H1 (cell line): ENCODE data around the gene MSI1. TPM values are rescaled to one million over a fixed set of nuclear protein-coding genes. Genes with fewer than 3 reads are reported as not detected.
A peak's percentile ranks its signal among the peaks of the same experiment; 100 is the strongest.

ENCODE experiments used
- CTCF ChIA-PET: fragments of 300-600 bp; sonication (Branson Sonifier 250); formaldehyde crosslinking; loops from one replicate; lab custom pipeline; 2021; ENCODE audit not compliant: partially characterized antibody; lab: Charles Lee
- POLR2A ChIA-PET: fragments of 300-600 bp; sonication (Branson Sonifier 250); formaldehyde crosslinking; loops from one replicate; lab custom pipeline; 2021; ENCODE audit warnings: inconsistent platforms; ENCODE audit not compliant: partially characterized antibody; lab: Charles Lee
- DNase-seq, 2 experiments: peaks; one replicate each; pipeline versions ENCODE4 v3.0.0 to v3.0.0-alpha.2; 2010 to 2022; ENCODE audit warnings: low spot score in 2 of 2, low read depth in 1 of 2, mixed read lengths in 1 of 2
- FAIRE-seq: peaks from 2 replicates; lab custom pipeline; 2011; peaks lifted over from hg19 to GRCh38; lab: Jason Lieb, UNC
- H2AFZ ChIP-seq: 2 replicates; pipeline ENCODE4 v1.8.1; 2012; ENCODE audit warnings: low read length, inconsistent platforms
- H2AK5ac ChIP-seq: 2 replicates; pipeline ENCODE4 v1.6.1; 2013; ENCODE audit warnings: low read depth, low read length
- H2BK120ac ChIP-seq: replicated peaks from 2 replicates; pipeline ENCODE3; 2013; ENCODE audit warnings: low read depth, low read length, inconsistent platforms
- H2BK12ac ChIP-seq: 2 replicates; pipeline ENCODE4 v1.6.1; 2013; ENCODE audit warnings: low read depth, low read length
- H2BK15ac ChIP-seq: 2 replicates; pipeline ENCODE4 v1.6.1; 2013; ENCODE audit warnings: low read length
- H2BK20ac ChIP-seq: 2 replicates; pipeline ENCODE4 v1.6.1; 2013; ENCODE audit warnings: low read length
- H2BK5ac ChIP-seq: 2 replicates; pipeline ENCODE4 v1.6.1; 2013; ENCODE audit warnings: low read depth, low read length
- H3K14ac ChIP-seq: 2 replicates; pipeline ENCODE4 v1.6.1; 2013; ENCODE audit warnings: inconsistent platforms; ENCODE audit not compliant: insufficient read length
- H3K18ac ChIP-seq: 2 replicates; pipeline ENCODE4 v1.6.1; 2013; ENCODE audit warnings: low read length; ENCODE audit errors: extremely low read depth
- H3K23ac ChIP-seq: 2 replicates; pipeline ENCODE4 v1.6.1; 2013; ENCODE audit warnings: inconsistent platforms; ENCODE audit not compliant: insufficient read length
- H3K23me2 ChIP-seq: 2 replicates; pipeline ENCODE4 v1.6.1; 2013; ENCODE audit warnings: low read depth, low read length
- H3K27ac ChIP-seq: 2 replicates; pipeline ENCODE4 v1.6.1; 2011; ENCODE audit warnings: low read depth, low read length, inconsistent platforms
- H3K27me3 ChIP-seq, 4 experiments: replicated peaks in 1 of 4; 1 replicate in 1 of 4; 2 replicates in 3 of 4; pipeline versions ENCODE4 v1.6.1 to v1.8.1; 2011 to 2013; ENCODE audit warnings: low read length in 3 of 4, mild to moderate bottlenecking in 3 of 4, inconsistent platforms in 2 of 4, mixed read lengths in 2 of 4, moderate library complexity in 1 of 4; ENCODE audit not compliant: control insufficient read depth in 3 of 4, insufficient read depth in 3 of 4; ENCODE audit errors: extremely low read depth in 1 of 4
- H3K36me3 ChIP-seq, 4 experiments: 2 replicates each; pipeline versions ENCODE4 v1.6.1 to v1.8.1; 2011 to 2013; ENCODE audit warnings: mild to moderate bottlenecking in 4 of 4, low read length in 3 of 4, moderate library complexity in 2 of 4, control low read depth in 1 of 4, inconsistent platforms in 1 of 4; ENCODE audit not compliant: insufficient read depth in 4 of 4, control insufficient read depth in 2 of 4
- H3K4ac ChIP-seq: replicated peaks from 2 replicates; pipeline ENCODE3; 2013; ENCODE audit warnings: low read length, low read depth, mixed read lengths, inconsistent platforms; ENCODE audit not compliant: insufficient read length
- H3K4me1 ChIP-seq, 4 experiments: replicated peaks in 1 of 4; 1 replicate in 1 of 4; 2 replicates in 3 of 4; pipeline versions ENCODE4 v1.6.1 to v1.8.1; 2011 to 2013; ENCODE audit warnings: low read length in 3 of 4, inconsistent platforms in 2 of 4, mixed read lengths in 1 of 4; ENCODE audit not compliant: insufficient read depth in 4 of 4, control insufficient read depth in 3 of 4
- H3K4me2 ChIP-seq, 2 experiments: 2 replicates each; pipeline versions ENCODE4 v1.6.1 to v1.8.1; 2011 to 2013; ENCODE audit warnings: low read depth in 2 of 2, low read length in 2 of 2, control low read depth in 1 of 2, inconsistent platforms in 1 of 2, mild to moderate bottlenecking in 1 of 2; ENCODE audit not compliant: insufficient read depth in 1 of 2
- H3K4me3 ChIP-seq, 4 experiments: fragments of 200-600, 300-600 bp in 1 of 4; sonication (generic), shearing (Covaris generic), sonication (Bioruptor Twin) in 1 of 4; 2 replicates each; pipeline versions ENCODE4 v1.5.1 to v1.8.1; 2011 to 2016; ENCODE audit warnings: low read length in 4 of 4, low read depth in 3 of 4, control low read depth in 2 of 4, inconsistent platforms in 2 of 4, mild to moderate bottlenecking in 2 of 4, mixed read lengths in 1 of 4, moderate library complexity in 1 of 4; ENCODE audit not compliant: insufficient read depth in 2 of 4; ENCODE audit errors: extremely low read depth in 1 of 4
- H3K56ac ChIP-seq: replicated peaks from 2 replicates; pipeline ENCODE3; 2013; ENCODE audit warnings: low read depth, mild to moderate bottlenecking, mixed read lengths, low read length, inconsistent platforms; ENCODE audit not compliant: insufficient read length
- H3K79me1 ChIP-seq: 2 replicates; pipeline ENCODE4 v1.6.1; 2013; ENCODE audit warnings: low read depth, low read length, control low read depth
- H3K79me2 ChIP-seq, 2 experiments: 2 replicates each; pipeline versions ENCODE4 v1.6.1 to v1.8.1; 2012 to 2013; ENCODE audit warnings: low read length in 2 of 2, mild to moderate bottlenecking in 2 of 2, inconsistent platforms in 1 of 2; ENCODE audit not compliant: insufficient read depth in 2 of 2, control insufficient read depth in 1 of 2
- H3K9ac ChIP-seq, 4 experiments: replicated peaks in 1 of 4; 1 replicate in 1 of 4; 2 replicates in 3 of 4; pipeline versions ENCODE4 v1.6.1 to v1.8.1; 2011 to 2013; ENCODE audit warnings: low read depth in 3 of 4, low read length in 3 of 4, control low read depth in 2 of 4, mild to moderate bottlenecking in 2 of 4, moderate library complexity in 2 of 4, inconsistent platforms in 1 of 4; ENCODE audit errors: extremely low read depth in 1 of 4
- H3K9me3 ChIP-seq, 2 experiments: 2 replicates each; pipeline versions ENCODE4 v1.6.1 to v1.8.1; 2012 to 2013; ENCODE audit warnings: mild to moderate bottlenecking in 2 of 2, moderate library complexity in 2 of 2, control low read depth in 1 of 2, inconsistent platforms in 1 of 2, low read depth in 1 of 2, low read length in 1 of 2, mixed read lengths in 1 of 2; ENCODE audit not compliant: insufficient read depth in 2 of 2
- H4K20me1 ChIP-seq, 2 experiments: replicated peaks in 1 of 2; 2 replicates each; pipeline versions ENCODE3 to v1.8.1; 2011 to 2013; ENCODE audit warnings: inconsistent platforms in 2 of 2, low read length in 2 of 2, mild to moderate bottlenecking in 1 of 2; ENCODE audit not compliant: insufficient read depth in 2 of 2, control insufficient read depth in 1 of 2
- H4K5ac ChIP-seq: 2 replicates; pipeline ENCODE4 v1.6.1; 2013; ENCODE audit warnings: low read length, low read depth, mixed read lengths, inconsistent platforms; ENCODE audit not compliant: insufficient read length
- H4K8ac ChIP-seq: 2 replicates; pipeline ENCODE4 v1.8.0; 2013; ENCODE audit warnings: mild to moderate bottlenecking, moderate library complexity, low read length, inconsistent platforms; ENCODE audit not compliant: insufficient read depth; ENCODE audit errors: extremely low read depth
- H4K91ac ChIP-seq: replicated peaks from 2 replicates; pipeline ENCODE3; 2013; ENCODE audit warnings: low read length, mixed read lengths, inconsistent platforms; ENCODE audit not compliant: insufficient read length
- GABPA ChIP-seq: IDR thresholded peaks from 2 replicates; pipeline ENCODE4 v1.6.1; 2011; ENCODE audit warnings: mild to moderate bottlenecking, low read length, moderate library complexity, borderline replicate concordance; ENCODE audit not compliant: insufficient read depth
- JUN ChIP-seq: IDR thresholded peaks from 2 replicates; pipeline ENCODE4 v1.6.1; 2011; ENCODE audit warnings: low read depth, mild to moderate bottlenecking, improper control_type of control experiment, low read length
- RFX5 ChIP-seq: IDR thresholded peaks from 2 replicates; pipeline ENCODE4 v1.6.1; 2011; ENCODE audit warnings: low read depth, low read length, improper control_type of control experiment, borderline replicate concordance
- WGBS, 2 experiments: shearing (Covaris generic) in 1 of 2; methylation state at CpG; one replicate each; pipeline versions ENCODE4 v1.1.6 to v1.1.7; 2013 to 2015; ENCODE audit warnings: low lambda C conversion rate in 2 of 2, mixed read lengths in 2 of 2, inconsistent platforms in 1 of 2, low coverage in 1 of 2, missing lambda C conversion rate in 1 of 2; ENCODE audit not compliant: insufficient replicate concordance in 2 of 2, insufficient coverage in 1 of 2, insufficient read length in 1 of 2; ENCODE audit errors: extremely low coverage in 1 of 2, missing lambda C conversion rate in 1 of 2; 5-methylcytosine and 5-hydroxymethylcytosine counted together
- polyA plus RNA-seq, 7 experiments: library from polyadenylated mRNA; depleted of rRNA in 3 of 7; stranded (reverse) in 5 of 7; unstranded in 2 of 7; fragments of >200 nt in 5 of 7; fragments of 200-250 nt in 2 of 7; gene quantifications; 1 replicate in 5 of 7; 2 replicates in 1 of 7; 4 replicates in 1 of 7; pipeline versions ENCODE4 v1.2.1 to v1.2.3, GENCODE V29; 2011 to 2013; ENCODE audit warnings: missing spikeins in 2 of 7, mixed read lengths in 2 of 7
- total RNA-seq: library from RNA; stranded (reverse); fragmentation: NEBNext Ultra II Directional; extraction: Animal tissue kit (Norgen Biotek cat#: 25700); gene quantifications from 2 replicates; pipeline ENCODE4 v1.2.1, GENCODE V29; 2021
- TF ChIP-seq, protein P1 (sequence below): IDR thresholded peaks from 2 replicates; pipeline ENCODE4 v1.6.1; 2012; ENCODE audit warnings: low read length, inconsistent platforms

Gene MSI1
- total and polyA plus RNA-seq, 2 of the 8 experiments (the other 6 are each of a cell fraction or from before 2014, with no cell fraction given): 13.5 to 51.9 TPM

DNA sequence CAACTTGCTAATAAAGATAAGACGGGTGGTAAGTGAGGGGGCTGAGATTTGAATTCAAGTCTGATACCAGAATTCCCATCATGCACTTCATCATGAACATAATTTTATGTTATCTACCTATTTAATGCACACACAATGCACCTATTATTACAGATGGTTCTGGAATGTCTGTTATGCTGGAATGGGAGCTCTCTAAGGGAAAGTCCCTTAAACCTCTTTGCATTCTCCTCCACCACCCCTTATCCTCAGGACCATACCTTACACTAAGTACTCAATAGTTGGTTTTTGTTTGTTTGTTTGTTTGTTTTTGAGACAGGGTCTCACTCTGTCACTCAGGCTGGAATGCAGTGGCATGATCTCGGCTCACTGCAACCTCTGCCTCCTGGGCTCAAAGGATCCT is 7.0 kb upstream of the MSI1 start:
- H2BK15ac ChIP-seq: no peak overlapping the region
- POLR2A ChIA-PET: interaction anchor here (1.2 to 8.1 kb wide), 6 partner anchors 9 to 84 kb away, joined by 3 to 78 read pairs (median 12); partner anchors contain the start of genes RNU4-1 and RNU4-2
- H3K27ac ChIP-seq: no peak overlapping the region
- TF ChIP-seq RFX5: no peak
- TF ChIP-seq JUN: no peak
- TF ChIP-seq GABPA: no peak
- TF ChIP-seq, protein P1, sequence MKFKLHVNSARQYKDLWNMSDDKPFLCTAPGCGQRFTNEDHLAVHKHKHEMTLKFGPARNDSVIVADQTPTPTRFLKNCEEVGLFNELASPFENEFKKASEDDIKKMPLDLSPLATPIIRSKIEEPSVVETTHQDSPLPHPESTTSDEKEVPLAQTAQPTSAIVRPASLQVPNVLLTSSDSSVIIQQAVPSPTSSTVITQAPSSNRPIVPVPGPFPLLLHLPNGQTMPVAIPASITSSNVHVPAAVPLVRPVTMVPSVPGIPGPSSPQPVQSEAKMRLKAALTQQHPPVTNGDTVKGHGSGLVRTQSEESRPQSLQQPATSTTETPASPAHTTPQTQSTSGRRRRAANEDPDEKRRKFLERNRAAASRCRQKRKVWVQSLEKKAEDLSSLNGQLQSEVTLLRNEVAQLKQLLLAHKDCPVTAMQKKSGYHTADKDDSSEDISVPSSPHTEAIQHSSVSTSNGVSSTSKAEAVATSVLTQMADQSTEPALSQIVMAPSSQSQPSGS: no peak
- TF ChIP-seq, all 59 proteins: peak for 0
- Histone ChIP-seq H2BK20ac (no peak overlapping the region), H3K9me3 (no peaks in the 10 kb centered on the region), H4K5ac (no peak overlapping the region), H3K14ac (no peak overlapping the region), H3K9ac (no peak overlapping the region), H3K56ac (no peak overlapping the region), H2BK5ac (no peak overlapping the region), H3K23ac (no peak overlapping the region), H3K27me3 (peaks cover 0 to 4% (median 2%) of the 10 kb centered on the region in 4 experiments; a peak in 4 of 7 replicates), H3K4me1 (peaks cover 0 to 17% (median 9%) of the 10 kb centered on the region in 4 experiments), H3K4ac (peak overlapping the region; percentile 78), H3K4me3 (no peak overlapping the region), H3K4me2 (no peak overlapping the region), H2BK120ac (peak overlapping the region; percentile 33), H3K79me2 (no peaks in the 10 kb centered on the region), H3K79me1 (no peaks in the 10 kb centered on the region; the same call in 1 of the 2 replicates), H3K36me3 (no peaks in the 10 kb centered on the region), H4K8ac (no peak overlapping the region), H2AK5ac (no peak overlapping the region), H3K18ac (no peak overlapping the region), H4K91ac (no peak overlapping the region), H2AFZ (no peak overlapping the region), H4K20me1 (no peaks in the 10 kb centered on the region), H3K23me2 (no peaks in the 10 kb centered on the region), H2BK12ac (no peak overlapping the region; the same call in 1 of the 2 replicates)
- 76% methylated on average over 2 of the region's 2 CpGs; no CpG with 5 or more reads in 1 of the 2 experiments for WGBS, 2 experiments
- CTCF ChIA-PET: interaction anchor here (0.7 to 3.0 kb wide), 13 partner anchors 10 to 56 kb away, joined by 3 to 37 read pairs (median 5); no protein-coding TSS in a partner anchor
- FAIRE-seq (no peak), DNase-seq (no peak)
